Occipital lobe (tissue), 2 donors: ENCODE data around the gene ARHGAP25. TPM values are rescaled to one million over a fixed set of nuclear protein-coding genes. Genes with fewer than 3 reads are reported as not detected.

ENCODE experiments used
- DNase-seq: peaks from one replicate; lab custom pipeline; 2025; lab: John Stamatoyannopoulos, UW
- total RNA-seq: library from RNA; depleted of rRNA; stranded (reverse); fragments of >200 nt; gene quantifications from one replicate; pipeline ENCODE4 v1.2.3, GENCODE V29; 2014

The ARHGAP25 gene
- total RNA-seq, 1 donor from 2014 or later = 2.0 TPM

- no peak for DNase-seq
Measured at GRCh38 chr2:68829749-68830148, 95.1 kb downstream of the ARHGAP25 start.

- no peak for DNase-seq
Measured at GRCh38 chr2:68831686-68832232, 97.1 kb downstream of the ARHGAP25 start.

GRCh38 chr2:68832233-68832869 is 97.7 kb downstream of the ARHGAP25 start:
- DNase-seq = no peak

- no peak for DNase-seq
Measured at GRCh38 chr2:68833162-68833561, 98.6 kb downstream of the ARHGAP25 start.

GRCh38 chr2:68834737-68835376 is 100.2 kb downstream of the ARHGAP25 start:
- no peak for DNase-seq

- no peak for DNase-seq
Measured at GRCh38 chr2:68835621-68836020, 101.0 kb downstream of the ARHGAP25 start.

GRCh38 chr2:68837164-68837860 is 102.7 kb downstream of the ARHGAP25 start:
- no peak for DNase-seq

- no peak for DNase-seq
Measured at GRCh38 chr2:68837861-68838341, 103.3 kb downstream of the ARHGAP25 start.

GRCh38 chr2:68838641-68839040 is 104.0 kb downstream of the ARHGAP25 start:
- DNase-seq = no peak

- DNase-seq = no peak
Measured at GRCh38 chr2:68839260-68839833, 104.7 kb downstream of the ARHGAP25 start.

- DNase-seq = no peak
Measured at GRCh38 chr2:68845043-68845442, 110.4 kb downstream of the ARHGAP25 start.

GRCh38 chr2:68846091-68846490 is 111.5 kb downstream of the ARHGAP25 start:
- no peak for DNase-seq

- DNase-seq = no peak
Measured at GRCh38 chr2:68847751-68848150, 113.1 kb downstream of the ARHGAP25 start.

GRCh38 chr2:68849579-68850030 is 115.0 kb downstream of the ARHGAP25 start:
- no peak for DNase-seq

- DNase-seq = no peak
Measured at GRCh38 chr2:68850524-68850923, 115.9 kb downstream of the ARHGAP25 start.

GRCh38 chr2:68853035-68853434 is 118.4 kb downstream of the ARHGAP25 start:
- no peak for DNase-seq

- no peak for DNase-seq
Measured at GRCh38 chr2:68853915-68854314, 119.3 kb downstream of the ARHGAP25 start.

GRCh38 chr2:68854476-68854875 is 119.9 kb downstream of the ARHGAP25 start:
- no peak for DNase-seq

GRCh38 chr2:68855550-68855949 is 120.9 kb downstream of the ARHGAP25 start:
- DNase-seq = no peak

- no peak for DNase-seq
Measured at GRCh38 chr2:68857202-68857845, 122.7 kb downstream of the ARHGAP25 start.

GRCh38 chr2:68857855-68858456 is 123.3 kb downstream of the ARHGAP25 start:
- no peak for DNase-seq
